ENCODE results near the gene PROP1.
"Not testable (repeated sequence)": the region's sequence is repeated elsewhere in the genome, so short reads cannot be mapped to it uniquely, and the experiment has no call there.

GRCh38 chr5:177949656-177950055, 46.4 kb downstream of the PROP1 start:
- not testable (repeated sequence) for TF ChIP-seq CTCF (IDR thresholded peaks at IDR 0.05; ENCODE audit: insufficient read depth, low read length); POLR2AphosphoS5 (IDR thresholded peaks at IDR 0.05; ENCODE audit: low read depth); SPI1 (IDR thresholded peaks at IDR 0.05; ENCODE audit: borderline replicate concordance, low read depth); REST (IDR thresholded peaks at IDR 0.05; ENCODE audit: insufficient replicate concordance, low read depth); GABPA (IDR thresholded peaks at IDR 0.05; ENCODE audit: low read depth)
